Activated naive CD4-positive, alpha-beta T cell (primary cell): Measurements from ENCODE around the gene G3BP2.

Source experiments
- DNase-seq, 4 experiments: peaks; one replicate each; lab custom pipeline; 2025; lab: John Stamatoyannopoulos, UW

Gene G3BP2

DNA sequence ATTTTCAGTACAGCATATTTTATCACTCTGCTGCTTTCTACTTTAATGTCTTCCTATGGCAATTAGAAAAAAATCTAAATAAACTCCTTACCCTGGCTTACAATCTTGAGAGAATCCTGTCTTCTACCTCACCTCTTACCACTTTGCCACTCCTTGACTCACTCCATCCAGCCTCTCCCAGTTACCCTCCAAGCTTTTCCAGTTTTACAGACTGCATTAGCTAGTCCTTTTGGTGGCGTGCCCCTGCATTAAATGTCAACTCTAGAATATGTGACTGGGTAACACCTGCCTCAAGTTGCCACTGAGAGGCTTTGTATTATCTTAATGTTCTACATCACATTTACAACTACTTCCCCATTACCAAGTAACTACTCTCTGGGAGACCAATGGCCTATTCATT is 35.4 kb downstream of the G3BP2 start:
- DNase-seq = no peak

DNA sequence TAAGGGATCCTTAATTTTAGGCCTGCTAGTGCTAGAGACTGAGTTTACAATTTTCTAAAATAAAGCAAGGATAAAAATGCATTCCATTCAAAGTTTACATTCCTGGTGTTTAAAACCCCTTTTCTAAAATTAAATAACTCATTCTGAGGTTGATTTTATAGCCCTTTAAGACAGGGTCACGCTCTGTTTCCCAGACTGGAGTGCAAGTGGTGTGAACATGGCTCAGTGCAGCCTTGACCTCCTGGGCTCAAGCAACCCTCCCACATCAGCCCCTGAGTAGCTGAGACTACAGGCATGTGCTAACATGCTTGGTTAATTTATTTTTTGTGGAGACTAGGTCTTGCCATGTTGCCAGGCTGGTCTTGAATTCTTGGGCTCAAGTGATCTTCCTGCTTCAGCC is 36.0 kb downstream of the G3BP2 start:
- no peak for DNase-seq

DNA sequence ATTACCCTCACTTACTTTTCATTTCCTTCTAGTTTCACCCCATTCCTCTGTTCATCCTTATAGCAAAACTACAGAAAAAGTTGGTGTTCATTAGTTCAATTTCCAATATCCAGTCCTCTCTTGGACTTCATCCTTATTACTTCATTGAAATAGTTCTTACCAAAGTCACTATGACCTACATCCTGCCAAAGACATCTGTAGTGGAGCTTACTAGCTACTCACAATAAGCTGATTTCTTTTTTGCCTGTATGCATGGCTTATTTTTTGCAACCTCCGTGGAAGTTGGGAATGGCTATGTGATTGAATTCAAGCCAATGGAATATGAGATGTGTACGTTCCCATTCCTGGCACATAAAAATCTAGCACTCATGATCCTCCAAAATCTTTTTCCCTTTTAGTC is 38.3 kb downstream of the G3BP2 start:
- no peak for DNase-seq

DNA sequence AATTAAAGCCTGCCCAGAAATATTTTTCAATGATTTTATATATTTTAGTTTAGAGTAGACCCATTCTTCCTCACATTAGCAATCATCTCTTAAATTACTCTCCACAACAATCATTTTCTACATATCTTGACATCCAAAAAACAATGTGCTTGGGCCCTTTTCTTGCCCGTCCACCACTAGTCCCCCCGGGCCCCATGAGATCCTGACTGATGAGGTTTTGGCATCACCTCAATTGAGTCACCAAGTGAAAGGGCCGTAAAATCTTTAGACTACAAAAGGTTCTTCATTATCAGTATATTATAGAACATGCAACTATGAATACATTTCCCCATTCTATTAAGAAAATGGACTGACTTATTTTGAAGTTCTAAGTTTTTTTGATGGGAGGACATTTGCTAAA is 38.9 kb downstream of the G3BP2 start:
- no peak for DNase-seq

DNA sequence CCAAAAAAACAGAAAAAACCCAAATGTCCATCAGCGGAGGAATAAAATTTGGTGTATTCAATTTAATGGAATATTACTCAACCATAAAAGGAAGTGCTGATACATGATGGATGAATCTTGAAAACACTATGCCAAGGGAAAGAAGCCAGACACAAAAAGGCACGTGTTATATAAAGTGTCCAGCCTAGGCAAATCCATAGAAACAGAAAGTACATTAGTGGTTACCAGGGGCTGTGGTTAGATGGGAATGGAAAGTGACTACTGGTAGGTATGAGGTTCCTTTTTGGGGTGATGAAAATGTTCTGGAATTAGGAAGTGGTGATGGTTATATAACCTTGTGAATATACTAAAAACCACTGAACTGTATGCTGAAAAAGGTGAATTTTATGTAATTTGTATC is 39.4 kb downstream of the G3BP2 start:
- DNase-seq = no peak

DNA sequence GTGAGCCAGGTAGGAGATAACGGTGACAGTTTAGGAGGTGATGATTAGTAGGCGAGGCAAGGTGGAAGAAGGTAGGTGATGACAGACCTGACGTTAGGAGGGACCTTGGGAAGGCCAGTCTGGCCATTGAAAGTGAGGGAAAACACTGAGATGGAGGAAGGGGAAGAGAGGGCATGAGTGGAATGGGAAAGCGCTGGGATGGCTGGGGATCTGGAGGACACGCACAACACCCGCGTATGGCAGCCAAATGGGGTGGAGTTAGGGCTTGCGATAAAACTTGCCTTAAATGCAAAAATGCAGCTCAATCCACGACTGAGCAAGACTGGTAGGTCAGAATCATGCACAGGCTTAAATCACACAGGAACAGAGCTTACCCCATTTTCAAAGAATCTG is 42.3 kb downstream of the G3BP2 start:
- DNase-seq = no peak

DNA sequence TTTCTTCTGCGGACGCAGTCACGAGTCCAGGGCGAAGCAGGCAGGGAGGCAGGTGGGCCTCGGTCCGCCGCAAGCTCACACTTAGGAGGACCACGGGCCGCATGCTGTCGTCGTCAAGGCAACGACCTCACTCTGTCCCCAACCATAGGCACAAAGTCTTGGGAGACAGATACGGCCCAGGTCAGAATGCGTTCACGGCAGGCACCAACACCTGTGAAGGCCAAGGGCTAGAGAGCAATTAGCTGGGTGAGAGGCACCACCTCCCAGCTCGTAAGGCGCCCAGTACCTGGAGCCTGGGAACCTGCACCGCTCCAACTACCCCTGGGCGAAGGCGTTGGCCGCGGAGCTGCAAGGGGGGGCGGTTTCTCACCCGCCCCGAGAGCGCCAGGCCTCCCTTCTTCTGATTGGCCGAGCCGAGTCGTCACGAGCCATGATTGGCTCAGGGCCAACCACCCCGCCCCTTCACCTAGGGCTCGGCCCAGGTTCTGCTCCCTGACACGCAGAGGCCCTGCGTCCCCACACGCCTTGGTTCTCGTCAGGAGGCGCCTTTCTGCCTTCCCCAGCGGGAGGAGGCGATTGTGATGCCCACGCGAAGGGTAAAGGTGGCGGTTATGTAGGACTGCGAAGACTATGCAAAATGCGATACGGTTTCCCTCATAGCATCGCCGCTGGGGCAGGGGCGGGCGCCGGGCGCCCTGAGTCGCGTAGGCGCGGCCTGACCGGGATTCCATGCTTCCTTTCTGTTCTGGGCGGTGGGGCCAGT is 42.9 kb downstream of the G3BP2 start, which contains the start of gene CDKL2:
Gene CDKL2, minus strand, starts transcription at position 355 of the 763 bp plus-strand sequence. CDS start 4,540 bp downstream, outside the sequence.
- DNase-seq = peak; percentile 70 to 89 (median 82)

DNA sequence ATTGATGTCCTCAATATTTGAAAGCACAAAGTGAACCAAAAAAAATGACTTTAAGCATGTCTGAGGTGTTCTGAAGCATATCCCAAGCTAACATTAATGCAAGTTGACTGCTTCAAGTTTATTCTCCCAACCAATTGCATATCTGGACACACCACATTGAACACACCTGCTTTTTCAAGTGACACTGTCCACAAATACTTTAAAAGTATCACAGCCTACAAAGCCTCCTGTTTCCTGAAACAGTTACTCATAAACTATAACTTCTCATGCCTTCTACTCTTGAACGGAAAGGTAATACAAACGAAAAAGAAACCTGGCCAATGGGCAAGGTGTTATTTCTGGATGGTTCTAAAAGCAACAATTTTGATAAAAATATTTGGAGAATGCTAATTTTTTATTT is 44.0 kb downstream of the G3BP2 start:
- no peak for DNase-seq

DNA sequence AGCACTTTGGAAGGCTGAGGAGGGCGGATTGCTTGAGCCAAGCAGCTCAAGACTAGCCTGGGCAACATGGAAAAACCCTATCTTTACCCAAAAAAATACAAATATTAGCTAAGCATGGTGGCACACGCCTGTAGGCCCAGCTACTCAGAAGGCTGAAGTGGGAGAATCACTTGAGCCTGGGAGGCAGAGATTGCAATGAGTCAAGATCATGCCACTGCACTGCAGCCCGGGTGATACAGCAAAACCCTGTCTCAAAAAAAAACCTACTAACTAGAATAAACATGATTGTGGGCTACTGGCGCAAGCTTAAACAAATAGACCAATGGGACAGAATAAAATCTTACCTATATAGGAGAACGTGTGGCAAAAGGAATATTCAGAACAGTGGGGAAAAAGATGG is 50.2 kb downstream of the G3BP2 start:
- DNase-seq = no peak

DNA sequence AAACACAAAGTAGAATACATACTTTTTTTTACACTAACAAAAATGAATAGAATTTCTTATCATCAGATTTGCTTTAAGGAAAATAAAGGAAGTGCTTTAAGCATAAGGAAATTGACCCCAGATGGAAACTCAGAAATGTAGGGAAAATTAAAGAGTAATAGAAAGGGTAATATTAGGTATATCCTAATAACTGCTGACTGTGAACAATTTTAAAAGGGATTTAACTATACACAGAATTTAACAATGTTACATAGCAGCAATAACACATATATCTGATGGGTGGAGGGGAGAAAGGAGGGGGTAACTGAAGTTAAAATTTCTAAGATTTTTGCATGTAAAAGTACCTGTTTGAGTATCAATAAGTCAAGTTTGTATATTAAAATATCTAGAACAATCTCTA is 51.5 kb downstream of the G3BP2 start:
- no peak for DNase-seq

DNA sequence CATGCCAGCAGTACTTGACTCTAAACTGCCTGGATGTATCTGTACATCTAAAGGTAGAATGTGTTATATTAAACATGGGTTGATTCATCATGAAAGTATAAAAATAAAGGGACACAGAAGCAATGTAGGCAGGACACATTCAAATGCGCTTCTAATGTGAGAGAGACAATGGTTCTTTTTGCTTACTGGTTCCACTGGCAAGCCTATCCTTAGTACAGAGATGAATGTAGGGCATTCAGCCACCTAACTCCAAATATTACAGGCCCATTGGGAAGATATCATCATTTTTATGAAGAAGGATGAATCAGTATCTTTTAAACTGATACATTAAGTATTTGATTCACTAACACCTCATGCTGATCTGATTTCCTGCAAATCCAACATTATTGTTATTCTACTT is 60.9 kb downstream of the G3BP2 start:
- DNase-seq = no peak

DNA sequence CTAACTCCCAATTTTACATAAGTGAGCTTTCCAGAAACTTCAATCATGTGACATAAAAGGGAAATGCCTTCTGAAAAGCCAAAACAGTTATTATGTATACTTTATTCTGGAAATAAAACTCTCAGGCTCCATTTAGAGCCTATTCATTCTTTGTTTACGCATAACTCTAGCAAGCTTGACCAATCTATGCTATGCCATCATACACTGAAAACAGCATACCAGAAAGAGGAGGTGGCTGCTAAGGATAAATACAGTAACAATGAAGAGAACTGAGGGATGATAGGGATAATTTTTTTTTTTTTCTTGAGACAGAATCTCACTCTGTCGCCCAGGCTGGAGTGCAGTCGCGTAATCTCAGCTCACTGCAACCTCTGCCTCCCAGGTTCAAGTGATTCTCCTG is 67.3 kb downstream of the G3BP2 start:
- no peak for DNase-seq

DNA sequence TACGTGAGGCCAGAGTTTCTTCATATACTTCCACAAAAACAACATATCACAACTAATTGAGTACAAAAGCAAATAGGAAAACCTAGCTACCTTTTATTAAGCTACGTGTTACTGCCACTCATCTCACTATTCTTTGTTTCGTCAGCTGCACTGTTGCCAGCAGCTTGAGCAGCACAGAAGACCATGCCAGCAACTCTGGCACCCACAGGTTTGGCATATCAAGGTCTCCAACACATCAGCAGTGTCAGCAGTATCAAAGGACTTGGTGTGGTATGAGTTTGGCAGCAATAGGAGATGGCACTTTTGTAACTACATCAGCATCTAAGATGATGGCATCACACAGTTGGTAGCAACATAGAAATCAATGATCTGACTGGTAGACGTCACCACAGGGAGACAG is 73.6 kb downstream of the G3BP2 start:
- DNase-seq = no peak

DNA sequence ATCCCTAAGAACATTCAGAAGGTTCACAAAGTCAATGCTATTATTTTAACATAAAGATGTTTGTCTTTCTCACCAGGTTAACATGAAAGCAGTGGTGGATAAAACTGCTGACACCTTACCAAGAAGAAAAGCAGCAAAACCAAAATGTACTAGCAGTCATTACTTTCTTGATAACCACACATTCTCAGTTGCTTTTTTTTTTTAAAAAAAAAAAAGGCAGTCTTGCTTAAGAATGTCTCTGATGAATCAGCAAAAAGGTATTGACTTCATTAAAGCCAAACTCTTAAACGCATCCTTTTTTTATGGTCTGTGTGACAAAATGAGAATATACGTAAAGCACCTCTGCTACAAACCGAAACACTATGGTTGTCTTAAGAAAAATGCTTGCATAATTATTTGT is 74.8 kb downstream of the G3BP2 start:
- DNase-seq = no peak

DNA sequence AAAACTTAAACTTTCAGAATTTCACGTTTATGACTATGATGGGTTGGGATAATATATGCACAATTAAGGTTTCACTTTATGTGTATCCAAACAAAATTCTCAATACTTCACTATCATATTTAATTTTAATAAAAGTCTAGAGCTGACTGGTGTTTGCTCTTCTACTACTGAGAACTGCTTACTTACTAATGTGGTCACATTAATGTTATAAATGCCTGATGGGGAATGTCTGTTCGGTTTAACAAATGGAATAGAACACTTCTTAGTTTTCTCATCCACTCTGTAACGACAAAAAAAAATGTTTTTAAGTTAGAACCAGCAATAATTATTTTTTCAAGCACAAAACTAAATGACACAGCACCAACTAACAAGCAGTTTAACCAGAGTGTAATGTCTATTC is 77.2 kb downstream of the G3BP2 start:
- DNase-seq = no peak

DNA sequence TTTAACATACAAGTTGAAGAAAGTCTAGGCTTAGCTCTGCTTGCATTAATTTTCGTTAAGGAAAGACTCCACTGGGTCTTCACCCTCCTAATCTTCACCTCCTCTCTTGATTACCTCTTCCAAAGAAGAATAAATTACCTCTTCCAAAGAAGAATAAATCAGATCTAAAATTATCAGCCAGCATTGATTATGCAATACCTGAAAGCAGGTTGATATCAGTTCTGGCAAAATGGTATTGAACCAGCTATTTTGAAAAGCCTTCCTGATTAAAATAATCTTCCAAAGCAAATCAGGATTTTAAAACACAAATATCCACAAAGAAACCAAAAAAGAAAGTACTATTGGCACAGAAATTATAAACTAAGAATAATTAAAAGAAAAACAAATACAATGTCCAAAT is 79.8 kb downstream of the G3BP2 start:
- no peak for DNase-seq
